RCC 7860 (cell line): ENCODE results near the gene PTGS1.
"Not testable (repeated sequence)": the region's sequence is repeated elsewhere in the genome, so short reads cannot be mapped to it uniquely, and the experiment has no call there.

Source experiments
- DNase-seq: peaks from one replicate; pipeline ENCODE4 v3.0.0-alpha.2; 2015; ENCODE audit warnings: low spot score
- FAIRE-seq: peaks from 2 replicates; lab custom pipeline; 2012; peaks lifted over from hg19 to GRCh38; lab: Jason Lieb, UNC

The PTGS1 gene

GRCh38 chr9:122394265-122395125 is 23.7 kb downstream of the PTGS1 start:
- DNase-seq, result no peak

GRCh38 chr9:122396614-122397148 is 25.9 kb downstream of the PTGS1 start:
- DNase-seq (no peak), FAIRE-seq (no peak)

More at GRCh38 chr9:122394265-122395125, 23.7 kb downstream of the PTGS1 start:
- no peak for FAIRE-seq

GRCh38 chr9:122397749-122398148 is 26.9 kb downstream of the PTGS1 start:
- FAIRE-seq (no peak), DNase-seq (no peak)

DNA sequence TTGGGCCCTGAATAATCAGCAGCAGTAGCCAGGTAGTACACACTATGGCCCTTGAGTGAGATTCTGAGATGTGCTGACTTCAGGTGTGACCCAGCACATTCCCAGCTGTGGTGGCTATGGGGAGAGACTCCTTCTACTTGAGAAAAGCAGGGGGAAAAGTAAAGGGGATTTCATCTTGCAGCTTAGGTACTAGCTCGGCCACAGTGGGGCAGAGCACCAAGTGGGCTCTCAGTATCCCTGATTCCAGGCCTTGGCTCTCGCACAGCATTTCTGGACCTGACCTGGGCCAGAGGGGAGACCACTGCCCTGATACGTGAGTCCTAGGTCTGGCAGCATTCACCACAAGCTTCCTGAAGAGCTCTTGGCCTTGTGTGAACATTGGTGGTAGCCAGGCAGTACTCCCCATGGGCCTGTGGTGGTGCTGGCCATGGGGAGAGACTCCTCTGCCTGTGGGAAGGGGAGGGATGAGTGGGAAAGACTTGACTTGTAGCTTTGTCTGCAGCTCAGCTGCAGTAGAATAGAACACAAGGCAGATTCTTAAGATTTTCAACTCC is 27.6 kb downstream of the PTGS1 start:
- DNase-seq (no peak), FAIRE-seq (no peak)

- FAIRE-seq (no peak), DNase-seq (no peak)
These were observed 31.1 kb downstream of the PTGS1 start for GRCh38 chr9:122401896-122402295.

- FAIRE-seq (peak; percentile 26), DNase-seq (peak; percentile 96)
These were observed 31.6 kb downstream of the PTGS1 start for GRCh38 chr9:122402403-122402871.

DNA sequence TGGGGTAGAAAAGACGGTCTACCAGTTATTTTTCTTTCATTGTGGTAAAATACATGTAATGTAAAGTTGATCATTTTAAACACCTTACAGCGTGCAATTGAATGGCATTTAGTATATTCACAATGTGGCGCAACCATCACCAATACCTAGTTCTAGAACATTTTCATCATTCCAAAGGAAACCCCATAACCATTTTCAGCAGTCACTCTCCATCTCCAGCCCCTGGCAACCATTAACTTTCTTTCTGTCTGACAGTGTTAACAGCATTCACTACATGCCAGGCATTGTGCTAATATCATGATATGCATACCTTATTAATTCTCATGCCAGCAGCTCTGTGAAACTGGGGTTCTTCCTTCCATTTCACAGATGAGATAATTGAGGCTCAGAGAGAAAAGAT is 32.0 kb downstream of the PTGS1 start:
- FAIRE-seq, result no peak
- no peak for DNase-seq

GRCh38 chr9:122403381-122404000 is 32.7 kb downstream of the PTGS1 start:
- DNase-seq (no peak), FAIRE-seq (no peak)

DNA sequence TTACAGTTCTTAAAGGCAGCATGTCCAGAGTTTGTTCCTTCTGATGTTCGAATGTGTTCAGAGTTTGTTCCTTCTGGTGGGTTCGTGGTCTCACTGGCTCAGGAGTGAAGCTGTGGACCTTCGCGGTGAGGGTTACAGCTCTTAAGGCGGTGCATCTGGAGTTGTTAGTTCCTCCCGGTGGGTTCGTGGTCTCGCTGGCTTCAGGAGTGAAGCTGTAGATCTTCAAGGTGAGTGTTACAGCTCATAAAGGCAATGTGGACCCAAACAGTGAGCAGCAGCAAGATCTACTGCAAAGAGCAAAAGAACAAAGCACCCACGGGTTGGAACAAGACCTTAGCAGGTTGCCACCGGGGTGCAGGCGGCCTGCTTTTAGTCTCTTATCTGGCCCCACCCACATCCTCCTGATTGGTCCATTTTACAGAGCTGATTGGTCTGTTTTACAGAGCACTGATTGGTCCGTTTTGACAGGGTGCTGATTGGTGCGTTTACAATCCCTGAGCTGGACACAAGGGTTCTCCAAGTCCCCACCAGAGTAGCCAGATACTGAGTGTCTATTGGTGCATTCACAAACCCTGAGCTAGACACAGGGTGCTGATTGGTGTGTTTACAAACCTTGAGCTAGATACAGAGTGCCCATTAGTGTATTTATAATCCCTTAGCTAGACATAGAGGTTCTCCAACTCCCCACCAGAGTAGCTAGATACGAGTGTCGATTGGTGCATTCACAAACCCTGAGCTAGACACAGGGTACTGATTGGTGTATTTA is 34.7 kb downstream of the PTGS1 start:
- not testable (repeated sequence) for FAIRE-seq, DNase-seq

DNA sequence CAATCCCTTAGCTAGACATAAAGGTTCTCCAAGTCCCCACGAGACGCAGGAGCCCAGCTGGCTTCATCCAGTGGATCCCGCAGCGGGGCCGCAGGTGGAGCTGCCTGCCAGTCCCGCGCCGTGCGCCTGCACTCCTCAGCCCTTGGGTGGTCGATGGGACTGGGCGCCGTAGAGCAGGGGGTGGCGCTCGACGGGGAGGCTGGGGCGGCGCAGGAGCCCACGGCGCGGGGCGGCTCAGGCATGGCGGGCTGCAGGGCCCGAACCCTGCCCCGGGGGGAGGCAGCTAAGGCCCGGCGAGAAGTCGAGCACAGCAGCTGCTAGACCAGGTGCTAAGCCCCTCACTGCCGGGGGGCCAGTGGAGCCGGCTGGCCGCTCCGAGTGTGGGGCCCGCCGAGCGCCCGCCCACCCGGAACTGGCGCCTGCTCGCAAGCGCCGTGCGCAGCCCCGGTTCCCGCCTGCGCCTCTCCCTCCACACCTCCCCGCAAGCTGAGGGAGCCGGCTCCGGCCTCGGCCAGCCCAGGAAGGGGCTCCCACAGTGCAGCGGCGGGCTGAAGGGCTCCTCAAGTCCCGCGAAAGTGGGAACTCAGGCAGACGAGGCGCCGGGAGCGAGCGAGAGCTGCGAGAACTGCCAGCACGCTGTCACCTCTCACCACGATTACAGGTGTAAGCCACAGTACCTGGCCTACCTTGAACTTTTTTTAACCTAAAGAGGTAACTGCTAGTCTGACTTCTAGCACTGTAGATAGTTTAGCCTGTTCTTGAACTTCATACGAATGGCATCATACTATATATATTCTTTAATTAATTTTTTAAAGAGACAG is 35.5 kb downstream of the PTGS1 start:
- no peak for DNase-seq
- no peak for FAIRE-seq

- not testable (repeated sequence) for FAIRE-seq
These were observed 43.3 kb downstream of the PTGS1 start for GRCh38 chr9:122414108-122414507.

DNA sequence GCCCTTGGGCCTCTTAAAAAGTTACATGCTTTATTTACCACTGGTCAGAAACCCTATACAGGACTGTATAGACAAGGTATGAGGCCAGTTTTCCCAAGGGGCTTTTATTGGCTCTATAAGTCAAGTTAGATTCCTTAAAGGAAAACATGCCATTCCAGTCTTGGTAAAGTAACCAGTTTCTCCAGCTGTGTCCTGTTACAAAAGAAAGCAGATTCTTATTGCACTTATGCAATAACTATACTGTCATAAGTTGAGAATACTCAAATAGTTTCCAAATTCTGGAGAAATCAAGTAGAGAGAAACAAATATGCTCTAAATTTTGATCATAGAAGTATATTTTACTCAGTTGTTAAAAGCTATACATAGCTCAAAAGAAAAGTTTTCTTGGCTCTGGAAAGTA is 47.2 kb downstream of the PTGS1 start:
- DNase-seq (no peak), FAIRE-seq (no peak)

More at GRCh38 chr9:122414108-122414507, 43.3 kb downstream of the PTGS1 start:
- DNase-seq, result not testable (repeated sequence)

- DNase-seq (no peak), FAIRE-seq (no peak)
These were observed 49.5 kb downstream of the PTGS1 start for GRCh38 chr9:122420315-122420714.

DNA sequence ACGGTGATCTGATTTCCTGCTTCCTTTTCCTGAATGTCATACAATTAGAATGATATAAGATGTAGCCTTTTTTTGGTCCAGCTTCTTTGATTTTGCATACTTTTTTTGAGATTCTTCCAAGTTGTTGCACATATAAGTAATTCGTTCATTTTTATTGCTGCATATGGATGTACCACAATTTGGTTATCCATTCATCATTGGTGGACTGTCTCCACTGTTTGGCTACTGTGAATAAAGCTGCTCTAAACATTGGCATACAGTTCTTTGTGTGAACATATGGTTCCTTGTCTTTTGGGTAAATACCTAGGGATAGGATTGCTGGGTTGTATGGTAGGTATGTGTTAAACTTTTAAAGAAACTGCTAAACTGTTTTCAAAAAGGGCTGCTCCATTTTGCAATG is 54.3 kb downstream of the PTGS1 start:
- no peak for FAIRE-seq

GRCh38 chr9:122426723-122427122 is 55.9 kb downstream of the PTGS1 start:
- DNase-seq (no peak), FAIRE-seq (no peak)

More for the DNA sequence above, 54.3 kb downstream of the PTGS1 start:
- DNase-seq, result no peak

- no peak for FAIRE-seq
- DNase-seq, result no peak
These were observed 71.7 kb downstream of the PTGS1 start for GRCh38 chr9:122442568-122442967.

- FAIRE-seq, result no peak
- DNase-seq, result no peak
These were observed 73.4 kb downstream of the PTGS1 start for GRCh38 chr9:122444041-122444733.
